Measurements from ENCODE around the gene PRKCH.

PRKCH gene

GRCh38 chr14:61362072-61362750, 40.8 kb downstream of the PRKCH start:
- DNase-seq (ENCODE audit: low read depth in 1 of 2, low spot score in 1 of 2), result no peak

GRCh38 chr14:61364243-61364642, 42.9 kb downstream of the PRKCH start:
- no peak for DNase-seq (ENCODE audit: low read depth in 1 of 2, low spot score in 1 of 2)

- DNase-seq (ENCODE audit: low read depth in 1 of 2, low spot score in 1 of 2), result no peak
Observed at GRCh38 chr14:61365667-61366212, 44.4 kb downstream of the PRKCH start.

- no peak for DNase-seq (ENCODE audit: low read depth in 1 of 2, low spot score in 1 of 2)
Observed at GRCh38 chr14:61368114-61368710, 46.8 kb downstream of the PRKCH start.

- DNase-seq (ENCODE audit: low read depth in 1 of 2, low spot score in 1 of 2), result no peak
Observed at GRCh38 chr14:61368781-61369453, 47.5 kb downstream of the PRKCH start.

GRCh38 chr14:61369454-61369810, 48.1 kb downstream of the PRKCH start:
- DNase-seq (ENCODE audit: low read depth in 1 of 2, low spot score in 1 of 2), result no peak

GRCh38 chr14:61372379-61372778, 51.0 kb downstream of the PRKCH start:
- no peak for DNase-seq (ENCODE audit: low read depth in 1 of 2, low spot score in 1 of 2)

- DNase-seq (ENCODE audit: low read depth in 1 of 2, low spot score in 1 of 2), result no peak
Observed at GRCh38 chr14:61372842-61373555, 51.6 kb downstream of the PRKCH start.

- no peak for DNase-seq (ENCODE audit: low read depth in 1 of 2, low spot score in 1 of 2)
Observed at GRCh38 chr14:61374284-61374683, 52.9 kb downstream of the PRKCH start.

- no peak for DNase-seq (ENCODE audit: low read depth in 1 of 2, low spot score in 1 of 2)
Observed at GRCh38 chr14:61375218-61375617, 53.8 kb downstream of the PRKCH start.

- DNase-seq (ENCODE audit: low read depth in 1 of 2, low spot score in 1 of 2), result no peak
Observed at GRCh38 chr14:61376314-61376713, 54.9 kb downstream of the PRKCH start.

GRCh38 chr14:61377749-61378148, 56.4 kb downstream of the PRKCH start:
- no peak for DNase-seq (ENCODE audit: low read depth in 1 of 2, low spot score in 1 of 2)

GRCh38 chr14:61379639-61380184, 58.3 kb downstream of the PRKCH start:
- no peak for DNase-seq (ENCODE audit: low read depth in 1 of 2, low spot score in 1 of 2)

GRCh38 chr14:61380984-61381383, 59.6 kb downstream of the PRKCH start:
- no peak for DNase-seq (ENCODE audit: low read depth in 1 of 2, low spot score in 1 of 2)

- DNase-seq (ENCODE audit: low read depth in 1 of 2, low spot score in 1 of 2), result no peak
Observed at GRCh38 chr14:61381553-61381952, 60.2 kb downstream of the PRKCH start.

- DNase-seq (ENCODE audit: low read depth in 1 of 2, low spot score in 1 of 2), result no peak
Observed at GRCh38 chr14:61382842-61383241, 61.5 kb downstream of the PRKCH start.

GRCh38 chr14:61385002-61385685, 63.8 kb downstream of the PRKCH start:
- no peak for DNase-seq (ENCODE audit: low read depth in 1 of 2, low spot score in 1 of 2)

- DNase-seq (ENCODE audit: low read depth in 1 of 2, low spot score in 1 of 2), result no peak
Observed at GRCh38 chr14:61386173-61386772, 64.9 kb downstream of the PRKCH start.

- DNase-seq (ENCODE audit: low read depth in 1 of 2, low spot score in 1 of 2), result no peak
Observed at GRCh38 chr14:61387076-61387475, 65.7 kb downstream of the PRKCH start.

Data from stimulated activated CD4-positive, alpha-beta T cell treated with anti-CD3 and anti-CD28 coated beads, Interleukin-15, amount 100 ng/mL, for 1 hour (primary cell).